ENCODE results near the gene GDF15.

Gene GDF15

DNA sequence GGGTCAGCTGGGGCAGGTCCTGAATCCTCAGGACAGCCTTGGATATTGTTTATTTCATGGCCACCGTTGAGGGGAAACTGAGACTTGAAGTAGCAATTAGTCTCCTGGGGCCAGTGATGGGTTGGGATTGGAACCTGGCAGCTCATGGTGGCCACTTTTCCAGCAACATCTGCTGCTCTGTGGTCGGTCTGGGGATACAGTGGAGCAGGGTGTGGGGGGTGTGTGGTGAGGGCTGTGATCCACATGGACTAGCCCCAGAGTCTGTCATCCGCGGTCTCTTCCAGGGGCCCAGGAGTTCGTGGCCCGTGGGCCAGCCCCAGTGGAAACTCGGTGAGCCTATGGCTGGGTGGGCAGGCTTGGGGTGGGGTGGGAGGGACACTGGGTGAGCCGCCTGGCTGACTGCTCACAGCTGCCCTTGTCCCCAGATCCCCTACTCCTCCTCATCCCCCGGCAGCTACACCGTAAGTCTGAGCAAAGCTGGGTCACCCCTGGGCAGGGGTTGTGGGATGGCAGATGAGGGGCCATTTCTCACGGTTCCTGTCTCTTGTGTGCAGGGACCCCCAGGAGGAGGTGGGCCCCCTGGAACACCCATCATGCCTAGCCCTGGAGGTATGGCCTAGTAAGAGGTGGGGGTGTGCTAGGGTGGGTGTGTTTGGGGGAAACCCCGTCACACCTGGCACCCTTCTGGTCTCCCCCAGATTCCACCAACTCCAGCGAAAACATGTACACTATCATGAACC, 46.5 kb downstream of the GDF15 start:
- DNase-seq, result no peak

DNA sequence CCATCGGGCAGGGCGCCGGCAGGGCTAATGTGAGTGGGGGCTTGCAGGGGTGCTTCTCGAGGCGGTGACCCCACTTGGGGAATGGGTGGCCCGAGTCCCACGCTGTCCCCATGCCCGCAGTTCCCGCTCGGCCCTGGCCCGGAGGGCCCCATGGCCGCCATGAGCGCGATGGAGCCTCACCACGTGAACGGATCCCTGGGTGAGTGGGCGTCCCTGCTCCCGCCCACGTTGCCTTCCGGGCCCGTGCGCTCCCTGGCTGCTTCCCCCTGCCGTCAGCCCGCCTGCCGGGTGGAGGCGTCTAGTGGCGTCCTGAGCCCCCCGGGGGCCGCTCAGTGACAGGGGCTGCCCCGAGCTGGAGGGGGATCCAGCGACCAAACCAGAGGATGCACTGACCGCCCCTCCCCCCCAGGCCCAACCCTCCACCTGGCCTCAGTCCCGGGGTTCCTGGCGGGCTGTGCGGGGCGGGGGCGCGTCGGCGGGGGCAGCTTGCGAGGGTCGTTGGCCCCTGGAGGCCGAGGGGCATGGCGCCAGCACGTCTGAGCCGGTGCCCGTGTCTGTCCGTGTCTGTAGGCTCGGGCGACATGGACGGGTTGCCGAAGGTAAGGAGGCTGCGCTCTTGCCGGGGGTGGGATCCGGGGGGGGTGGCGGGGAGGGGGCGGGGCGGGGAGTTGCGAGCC, 47.2 kb downstream of the GDF15 start:
- no peak for DNase-seq

DNA sequence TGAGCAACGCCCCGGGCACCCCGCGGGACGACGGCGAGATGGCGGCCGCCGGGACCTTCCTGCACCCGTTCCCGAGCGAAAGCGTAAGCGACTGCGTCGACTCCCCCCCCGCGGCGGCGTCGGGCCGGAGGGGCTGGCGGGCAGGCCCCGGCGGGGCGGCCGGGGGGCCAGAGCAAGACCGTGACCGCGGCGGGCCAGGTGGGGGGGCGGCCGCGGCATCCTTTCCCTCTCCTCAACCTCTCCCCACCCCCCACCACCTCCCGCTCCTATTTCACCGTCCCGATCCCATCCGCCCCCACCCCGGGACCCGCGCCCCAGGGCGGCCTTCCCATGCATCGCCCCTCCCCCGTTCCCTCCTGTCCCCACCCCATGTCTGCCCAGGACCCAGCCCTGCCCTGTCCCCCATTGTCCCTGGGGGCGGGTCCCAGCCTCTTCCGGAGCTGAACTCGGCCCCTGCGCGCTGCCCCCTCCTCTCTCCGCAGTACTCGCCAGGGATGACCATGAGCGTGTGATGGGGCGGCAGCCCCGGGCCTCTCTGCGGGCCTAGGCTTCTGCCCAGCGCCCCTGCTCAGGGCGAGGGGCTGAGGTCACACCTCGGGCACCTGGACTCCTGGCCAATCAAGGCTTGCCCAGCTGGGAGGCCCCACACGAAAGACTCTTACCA, 47.9 kb downstream of the GDF15 start:
- DNase-seq, result no peak

DNA sequence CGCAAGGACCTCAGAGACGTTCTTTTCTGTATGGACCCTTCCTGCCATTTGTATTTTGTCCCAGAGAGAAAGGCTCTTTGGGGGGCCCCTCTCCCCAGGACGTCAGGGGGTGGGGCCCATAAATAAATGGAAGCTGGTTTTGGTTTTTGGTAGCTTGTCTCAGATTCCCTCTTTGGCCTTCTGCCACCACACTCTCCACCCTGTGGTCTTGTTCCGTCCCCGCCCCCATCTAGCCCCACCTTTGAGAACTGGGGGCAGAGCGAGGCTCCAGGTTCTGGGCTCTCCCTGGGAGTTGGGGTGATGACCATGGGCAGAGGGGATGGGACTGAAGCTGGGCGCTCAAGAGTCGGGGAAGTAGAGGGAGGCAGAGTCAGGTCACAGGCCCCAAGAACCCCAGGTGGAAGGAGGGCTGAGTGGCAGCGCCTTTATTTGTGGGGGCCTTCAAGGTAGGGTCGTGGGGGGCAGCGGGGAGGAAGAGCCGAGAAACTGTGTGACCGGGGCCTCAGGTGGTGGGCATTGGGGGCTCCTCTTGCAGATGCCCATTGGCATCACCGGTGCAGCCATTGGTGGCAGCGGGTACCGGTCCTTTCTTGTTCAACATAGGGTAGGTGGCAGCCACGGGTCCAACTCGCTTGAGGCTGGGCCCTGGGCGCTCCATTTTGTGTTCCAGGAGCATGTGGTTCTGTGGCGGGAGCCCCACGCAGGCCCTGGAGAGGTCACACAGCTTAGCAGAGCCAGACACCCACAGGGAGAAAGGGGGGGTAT, 48.6 kb downstream of the GDF15 start:
- DNase-seq, result no peak

DNA sequence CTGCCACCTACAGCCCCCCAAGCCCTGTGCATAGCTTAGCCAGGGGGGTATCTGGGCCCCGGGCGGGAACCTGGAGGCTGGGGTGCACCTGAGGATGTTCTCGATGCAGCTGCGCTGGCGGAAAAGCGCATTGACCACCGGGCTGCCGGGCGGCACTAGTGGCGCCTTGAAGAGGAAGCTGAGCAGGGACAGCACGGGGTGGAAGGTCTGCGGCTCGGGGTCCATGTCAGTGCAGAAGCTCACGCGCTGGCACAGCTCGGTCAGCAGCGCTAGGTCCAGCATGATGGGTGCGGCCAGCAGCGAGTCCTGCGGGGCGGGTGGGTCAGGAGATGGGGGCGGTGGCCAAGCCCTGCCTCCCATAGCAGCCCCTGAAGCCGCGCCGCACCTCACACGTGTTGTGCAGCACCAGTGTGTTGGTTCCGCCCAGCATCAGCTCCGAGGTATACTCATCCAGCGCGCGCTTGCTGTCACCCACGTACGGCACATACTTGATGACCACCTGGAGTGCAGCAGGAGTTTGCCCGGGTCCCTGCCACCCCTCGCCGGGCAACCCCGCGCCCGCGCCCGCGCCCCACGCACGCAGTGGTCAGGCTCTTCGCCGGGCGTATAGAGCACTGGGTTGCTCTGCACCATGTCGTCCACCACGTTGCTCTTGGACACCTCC, 49.4 kb downstream of the GDF15 start:
- DNase-seq, result no peak

DNA sequence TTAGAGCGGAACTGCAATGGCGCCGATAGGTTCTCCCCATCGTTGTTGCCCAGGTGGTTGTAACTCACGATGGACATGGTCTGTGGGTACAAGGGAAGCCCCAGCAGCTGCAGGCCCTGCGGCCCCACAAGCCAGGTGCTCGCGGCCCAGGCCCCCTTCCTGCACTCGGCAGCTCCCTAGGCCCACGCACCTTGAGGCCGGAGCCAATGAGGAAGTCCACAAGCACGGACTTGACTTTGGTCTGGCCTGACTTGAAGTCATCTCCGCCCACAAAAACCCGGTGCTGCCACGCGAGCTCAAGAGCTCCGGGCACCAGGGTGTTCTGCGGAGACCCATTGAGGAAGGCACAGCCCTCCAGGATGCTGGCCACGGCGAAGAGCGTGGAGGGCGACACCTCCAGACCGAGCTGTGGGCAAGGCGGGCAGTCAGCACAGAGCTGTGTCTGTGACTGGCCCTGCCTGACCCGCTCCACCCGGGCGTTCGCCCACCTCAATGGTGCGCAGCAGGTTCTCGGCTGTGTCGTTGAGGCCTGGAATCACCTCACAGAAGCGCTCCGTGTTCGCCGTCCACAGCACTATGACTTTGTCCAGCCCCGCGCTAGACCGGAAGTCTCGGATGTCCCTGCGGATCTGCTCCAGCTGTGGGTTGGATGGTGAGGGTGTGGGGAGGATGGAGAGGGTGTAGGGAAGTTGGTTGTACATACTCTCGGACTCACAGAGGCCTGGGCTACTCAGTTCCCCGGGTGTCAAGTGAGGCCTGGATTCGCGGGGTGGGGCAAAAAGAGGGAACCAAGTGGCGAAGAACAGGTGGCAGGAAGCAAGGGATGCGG, 50.1 kb downstream of the GDF15 start:
- no peak for DNase-seq

DNA sequence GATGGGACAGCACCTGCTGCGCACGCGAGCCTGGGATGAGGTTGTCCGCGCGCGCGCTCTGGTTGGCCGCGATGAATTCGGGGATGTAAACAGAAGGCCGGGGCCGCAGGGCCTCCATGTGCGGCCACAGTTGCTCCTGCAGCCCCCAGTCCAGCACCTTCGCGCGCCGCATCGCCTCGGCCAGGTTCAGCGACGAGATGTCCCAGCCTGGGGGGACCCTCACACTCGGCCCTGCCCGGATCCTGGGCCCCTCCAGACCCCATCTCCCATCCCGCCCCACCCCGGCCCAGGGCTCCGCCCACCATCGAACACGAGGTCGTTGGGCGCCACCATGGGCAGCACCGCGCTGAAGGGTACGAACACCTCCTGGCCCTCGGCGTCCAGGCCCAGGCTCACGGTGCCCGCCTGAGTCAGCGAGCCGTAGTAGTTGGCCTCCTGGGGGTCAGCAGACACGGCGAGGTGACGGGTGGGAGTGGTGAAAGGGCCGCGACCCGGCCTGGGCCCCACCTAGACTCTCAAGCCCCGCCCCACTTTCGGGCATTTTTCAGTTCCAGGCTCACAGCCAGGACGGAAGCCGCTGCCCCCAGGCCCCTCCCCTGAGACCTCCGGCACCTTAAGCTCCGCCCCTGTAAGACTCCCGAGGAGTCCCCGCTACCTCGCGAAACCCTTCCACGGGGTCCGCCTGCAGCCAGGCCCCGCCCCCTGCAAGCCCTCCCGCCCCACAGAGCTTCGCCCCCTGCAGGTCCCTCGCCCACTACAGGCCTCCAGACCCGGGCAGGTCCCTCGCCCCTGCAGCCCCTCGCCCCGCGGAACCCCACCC, 50.9 kb downstream of the GDF15 start:
- DNase-seq, result peak; percentile 85

DNA sequence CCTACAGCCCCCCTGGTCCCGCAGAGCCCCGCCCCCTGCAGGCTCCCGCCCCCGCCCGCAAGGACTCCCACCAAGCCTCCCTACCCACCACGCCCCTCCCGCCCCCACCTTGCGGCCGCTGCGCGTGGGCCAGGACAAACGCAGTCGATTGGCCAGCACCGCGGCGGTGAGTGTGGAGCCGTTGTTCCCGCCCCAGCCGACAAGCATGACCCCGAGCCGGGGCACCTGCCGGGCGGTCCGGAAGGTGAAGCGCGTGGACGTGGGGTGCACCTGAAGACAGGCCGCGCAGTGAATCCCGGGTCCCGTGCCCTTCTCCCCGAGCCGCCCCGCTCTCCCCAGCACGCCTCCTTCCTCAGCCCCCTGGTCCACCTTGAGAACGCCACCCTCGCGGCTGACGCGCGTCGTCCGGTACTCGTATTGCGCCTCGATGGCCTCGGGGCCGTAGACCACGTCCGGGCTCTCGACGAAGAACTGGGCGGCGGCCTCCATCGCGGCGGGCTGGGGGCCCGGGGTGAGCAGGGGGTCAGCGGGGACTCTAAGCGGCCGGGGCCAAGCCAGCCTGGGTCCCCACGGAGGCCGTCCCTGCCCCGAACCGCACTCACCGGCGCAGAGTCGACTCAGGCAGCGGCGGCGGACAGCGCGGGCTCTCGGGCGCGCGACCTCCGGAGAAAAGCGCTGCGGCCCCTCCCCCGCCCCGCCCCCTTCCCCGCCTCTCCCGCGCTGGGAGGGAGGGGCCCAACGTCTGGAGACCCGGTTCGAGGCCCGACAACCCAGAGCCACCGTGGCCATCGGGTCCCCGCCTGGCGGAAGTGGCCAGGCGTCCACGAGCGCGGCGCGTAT, 51.8 kb downstream of the GDF15 start, which contains the start of gene ISYNA1:
Gene ISYNA1 (minus strand): TSS at position 643 of the 840 bp plus-strand sequence. CDS start 154 bp downstream, at position 489.
- no peak for DNase-seq

DNA sequence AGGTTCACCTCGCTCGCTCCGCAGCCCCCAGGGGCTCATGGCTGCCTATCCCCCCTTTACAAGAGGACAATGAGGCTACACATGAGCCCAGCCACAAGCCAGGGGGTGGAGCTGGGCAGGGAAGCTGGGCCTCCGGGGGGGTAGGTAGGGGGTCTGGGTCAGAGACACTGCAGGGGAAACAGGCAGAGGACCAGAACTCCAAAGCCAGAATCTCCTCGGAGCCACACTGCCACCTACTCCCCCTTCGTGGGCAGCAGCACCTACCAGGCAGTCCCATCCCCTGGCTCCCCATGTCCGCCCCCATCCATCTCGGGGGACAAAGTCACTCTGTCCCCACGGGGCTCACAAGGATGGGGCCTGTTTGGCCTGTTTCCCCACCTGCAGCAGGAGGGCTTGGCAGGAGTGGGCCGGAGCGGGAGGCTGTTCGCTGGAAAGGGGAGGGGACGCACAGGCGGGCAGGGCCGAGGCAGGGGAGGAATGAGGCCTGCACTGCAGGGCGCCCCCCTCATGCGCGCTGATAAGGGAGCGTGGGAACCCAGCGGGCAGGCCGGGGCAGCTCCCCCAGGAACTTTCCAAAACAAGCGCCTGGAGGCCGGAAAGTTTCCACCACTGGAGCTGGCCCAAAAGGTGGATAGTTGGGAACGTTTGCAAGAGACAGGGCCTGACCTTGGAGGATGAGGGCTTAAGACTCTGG, 52.5 kb downstream of the GDF15 start:
- DNase-seq, result no peak

All from fibroblast of skin of right quadriceps (primary cell).